Neural cell (in vitro differentiated cells): ENCODE measurements around the gene TEKT2. TPM values are rescaled to one million over a fixed set of nuclear protein-coding genes. Genes with fewer than 3 reads are reported as not detected.

Source experiments
- H2AFZ ChIP-seq: fragments of 200-600, 300-800 bp; sonication (generic), shearing (Covaris generic); 2 replicates; pipeline ENCODE4 v1.6.0; 2014; ENCODE audit warnings: low read depth, mild to moderate bottlenecking, antibody characterized with exemption, low read length, moderate library complexity
- H3F3A ChIP-seq: fragments of 200-600 bp; shearing (Covaris generic); 2 replicates; pipeline ENCODE4 v1.6.1; 2016; ENCODE audit warnings: mild to moderate bottlenecking, moderate library complexity, mixed read lengths, antibody characterized with exemption, low read length; ENCODE audit not compliant: insufficient read depth, poor library complexity, severe bottlenecking
- H3K27ac ChIP-seq: fragments of 200-600, 300-800 bp; sonication (generic), shearing (Covaris generic); 2 replicates; pipeline ENCODE4 v1.5.1; 2014; ENCODE audit warnings: mild to moderate bottlenecking, low read length, moderate library complexity
- H3K27me3 ChIP-seq: fragments of 300-800, 200-600 bp; sonication (generic), shearing (Covaris generic); 2 replicates; pipeline ENCODE4 v1.6.0; 2014; ENCODE audit warnings: mild to moderate bottlenecking, low read depth, low read length, moderate library complexity; ENCODE audit not compliant: insufficient read depth
- H3K36me3 ChIP-seq: fragments of 300-800, 200-600 bp; sonication (generic), shearing (Covaris generic); 2 replicates; pipeline ENCODE4 v1.5.1; 2014; ENCODE audit warnings: mild to moderate bottlenecking, antibody characterized with exemption, low read length, moderate library complexity; ENCODE audit not compliant: insufficient read depth
- H3K4me2 ChIP-seq: fragments of 300-800, 200-600 bp; sonication (generic), shearing (Covaris generic); 2 replicates; pipeline ENCODE4 v1.6.0; 2014; ENCODE audit warnings: mild to moderate bottlenecking, low read length
- H3K4me3 ChIP-seq: fragments of 300-800, 200-600 bp; sonication (generic), shearing (Covaris generic); 2 replicates; pipeline ENCODE4 v1.5.1; 2014; ENCODE audit warnings: mild to moderate bottlenecking, low read length, moderate library complexity
- H3K79me2 ChIP-seq: fragments of 200-600 bp; shearing (Covaris generic); replicated peaks from 2 replicates; pipeline ENCODE4 v1.6.0; 2014; ENCODE audit warnings: mild to moderate bottlenecking, low read length, moderate library complexity; ENCODE audit not compliant: insufficient read depth
- H3K9ac ChIP-seq: fragments of 300-800, 200-600 bp; sonication (generic), shearing (Covaris generic); 2 replicates; pipeline ENCODE4 v1.6.1; 2016; ENCODE audit warnings: mild to moderate bottlenecking, low read length, mixed read lengths
- H3K9me2 ChIP-seq: fragments of 200-600 bp; shearing (Covaris generic); 2 replicates; pipeline ENCODE4 v1.6.1; 2016; ENCODE audit warnings: mild to moderate bottlenecking, low read length, mixed read lengths; ENCODE audit not compliant: insufficient read depth
- H3K9me3 ChIP-seq: fragments of 200-600, 300-800 bp; sonication (generic), shearing (Covaris generic); 2 replicates; pipeline ENCODE4 v1.6.1; 2016; ENCODE audit warnings: mild to moderate bottlenecking, mixed run types, low read length, moderate library complexity, mixed read lengths
- H4K20me1 ChIP-seq: fragments of 200-600 bp; shearing (Covaris generic); 2 replicates; pipeline ENCODE4 v1.6.1; 2016; ENCODE audit warnings: mild to moderate bottlenecking, mixed run types; ENCODE audit not compliant: insufficient read depth
- EP300 ChIP-seq: fragments of 450-650 bp; conservative IDR thresholded peaks from 2 replicates; pipeline ENCODE4 v1.6.1; 2014; ENCODE audit warnings: antibody characterized with exemption, mild to moderate bottlenecking, moderate library complexity; ENCODE audit not compliant: poor library complexity, severe bottlenecking
- EZH2 ChIP-seq: fragments of 200-600, 300-800 bp; shearing (Covaris generic), sonication (generic); IDR thresholded peaks from 2 replicates; pipeline ENCODE4 v1.6.1; 2014; ENCODE audit warnings: antibody characterized with exemption, low read length, borderline replicate concordance, mild to moderate bottlenecking; ENCODE audit not compliant: insufficient read depth, poor library complexity, severe bottlenecking
- MXI1 ChIP-seq: fragments of 450-650 bp; conservative IDR thresholded peaks from 2 replicates; pipeline ENCODE4 v1.6.1; 2014; ENCODE audit warnings: antibody characterized with exemption, mild to moderate bottlenecking; ENCODE audit not compliant: poor library complexity, severe bottlenecking
- POLR2AphosphoS5 ChIP-seq: IDR thresholded peaks from 2 replicates; pipeline ENCODE4 v1.6.1; 2012
- RAD21 ChIP-seq: fragments of 450-650 bp; conservative IDR thresholded peaks from 2 replicates; pipeline ENCODE4 v1.6.1; 2014; ENCODE audit warnings: antibody characterized with exemption, mild to moderate bottlenecking, moderate library complexity
- SMC3 ChIP-seq: fragments of 450-650 bp; conservative IDR thresholded peaks from 2 replicates; pipeline ENCODE4 v1.6.1; 2014; ENCODE audit warnings: antibody characterized with exemption, mild to moderate bottlenecking, moderate library complexity; ENCODE audit not compliant: poor library complexity
- TAF1 ChIP-seq: IDR thresholded peaks from 2 replicates; pipeline ENCODE4 v1.6.1; 2012; ENCODE audit warnings: low read depth
- polyA plus RNA-seq: library from polyadenylated mRNA; depleted of rRNA; stranded (reverse); fragments of >200 nt; gene quantifications from 2 replicates; pipeline ENCODE4 v1.2.3, GENCODE V29; 2014
- TF ChIP-seq, protein P1 (sequence below): fragments of 450-650 bp; IDR thresholded peaks from 2 replicates; pipeline ENCODE4 v1.5.1; 2014; ENCODE audit warnings: antibody characterized with exemption, mild to moderate bottlenecking, moderate library complexity; ENCODE audit not compliant: poor library complexity, severe bottlenecking
- TF ChIP-seq, protein P2 (sequence below): IDR thresholded peaks from 2 replicates; pipeline ENCODE4 v1.6.1; 2012; ENCODE audit warnings: borderline replicate concordance

Gene TEKT2
- polyA plus RNA-seq, 1 donor from 2014 or later, result 32.1 TPM

DNA sequence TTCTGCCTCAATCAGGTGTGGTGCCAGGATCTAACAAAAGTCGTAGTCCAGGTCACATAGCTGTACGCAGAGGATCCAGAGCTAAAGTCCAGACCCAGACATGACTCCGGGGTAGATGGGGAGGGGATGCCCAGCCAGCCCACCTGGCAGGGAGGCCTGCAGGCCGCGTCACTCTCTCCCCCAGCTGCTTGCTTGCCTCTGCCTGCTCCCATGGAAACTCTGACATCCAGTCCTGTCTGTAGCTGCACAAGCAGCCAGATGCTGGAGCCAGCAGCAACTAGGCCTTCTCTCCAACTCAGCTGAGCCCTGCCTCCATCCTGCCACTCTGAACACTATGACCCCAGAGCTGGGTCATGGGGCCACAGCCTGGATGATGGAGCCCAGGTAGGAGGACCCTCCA is 33.0 kb downstream of the TEKT2 start:
- Histone ChIP-seq H3K36me3 (no peaks in the 10 kb centered on the region), H3K27ac (no peak overlapping the region), H4K20me1 (no peaks in the 10 kb centered on the region), H3K4me2 (no peak overlapping the region), H2AFZ (no peak overlapping the region), H3K9me2 (no peaks in the 10 kb centered on the region), H3F3A (no peaks in the 10 kb centered on the region), H3K27me3 (no peaks in the 10 kb centered on the region), H3K4me3 (no peak overlapping the region), H3K79me2 (no peaks in the 10 kb centered on the region), H3K9ac (no peak overlapping the region), H3K9me3 (no peaks in the 10 kb centered on the region)
- no peak for TF ChIP-seq TAF1
- no peak for TF ChIP-seq EZH2
- TF ChIP-seq EP300, result no peak

DNA sequence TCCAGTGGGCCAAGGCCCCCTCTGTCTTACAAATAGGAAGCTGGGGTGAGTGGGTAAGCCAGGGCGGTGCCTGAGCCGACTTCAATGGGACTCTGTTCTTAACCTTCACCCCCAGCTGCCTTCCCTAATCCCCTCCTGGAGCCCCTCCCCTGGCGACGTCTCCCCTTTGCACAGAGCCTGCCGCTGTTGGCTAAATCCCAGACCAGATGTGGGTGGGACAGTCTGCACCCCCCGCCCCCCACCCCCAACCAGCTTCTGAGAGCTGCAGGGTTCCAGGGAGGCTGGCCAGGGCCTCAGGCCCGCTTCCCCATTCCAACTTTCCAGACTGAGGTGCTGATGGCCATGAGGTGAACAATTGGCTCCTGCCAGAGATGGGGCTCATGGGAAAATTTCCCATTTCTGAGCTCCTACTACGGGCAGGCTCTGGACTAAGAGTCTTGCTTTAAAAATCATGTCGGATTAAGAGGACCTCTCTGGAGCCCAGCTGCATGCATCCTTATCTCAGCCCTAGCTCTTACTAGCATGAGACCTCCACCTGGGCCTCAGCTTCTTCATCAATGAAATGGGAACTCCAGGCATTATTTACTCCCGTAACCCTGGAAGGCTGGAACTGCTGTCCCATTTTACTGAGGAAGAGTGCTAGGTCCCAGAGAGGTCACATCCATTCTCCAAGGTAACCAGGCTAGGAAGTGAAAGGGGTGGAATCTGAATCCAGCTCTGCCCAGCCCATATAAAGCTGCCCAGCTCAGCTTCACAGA is 34.7 kb downstream of the TEKT2 start:
- no peaks in the 10 kb centered on the region for H3K36me3 ChIP-seq
- H3K9me3 ChIP-seq, result no peaks in the 10 kb centered on the region
- H2AFZ ChIP-seq, result no peak overlapping the region
- H3K9ac ChIP-seq, result no peak overlapping the region
- H4K20me1 ChIP-seq, result no peaks in the 10 kb centered on the region
- no peaks in the 10 kb centered on the region for H3F3A ChIP-seq
- no peaks in the 10 kb centered on the region for H3K79me2 ChIP-seq
- H3K9me2 ChIP-seq, result no peaks in the 10 kb centered on the region
- H3K4me2 ChIP-seq, result no peak overlapping the region
- no peak overlapping the region for H3K27ac ChIP-seq
- H3K4me3 ChIP-seq, result no peak overlapping the region
- TF ChIP-seq EZH2 (no peak), TAF1 (no peak), RAD21 (no peak), SMC3 (no peak), EP300 (no peak), MXI1 (no peak), POLR2AphosphoS5 (no peak)
- TF ChIP-seq, protein P1, sequence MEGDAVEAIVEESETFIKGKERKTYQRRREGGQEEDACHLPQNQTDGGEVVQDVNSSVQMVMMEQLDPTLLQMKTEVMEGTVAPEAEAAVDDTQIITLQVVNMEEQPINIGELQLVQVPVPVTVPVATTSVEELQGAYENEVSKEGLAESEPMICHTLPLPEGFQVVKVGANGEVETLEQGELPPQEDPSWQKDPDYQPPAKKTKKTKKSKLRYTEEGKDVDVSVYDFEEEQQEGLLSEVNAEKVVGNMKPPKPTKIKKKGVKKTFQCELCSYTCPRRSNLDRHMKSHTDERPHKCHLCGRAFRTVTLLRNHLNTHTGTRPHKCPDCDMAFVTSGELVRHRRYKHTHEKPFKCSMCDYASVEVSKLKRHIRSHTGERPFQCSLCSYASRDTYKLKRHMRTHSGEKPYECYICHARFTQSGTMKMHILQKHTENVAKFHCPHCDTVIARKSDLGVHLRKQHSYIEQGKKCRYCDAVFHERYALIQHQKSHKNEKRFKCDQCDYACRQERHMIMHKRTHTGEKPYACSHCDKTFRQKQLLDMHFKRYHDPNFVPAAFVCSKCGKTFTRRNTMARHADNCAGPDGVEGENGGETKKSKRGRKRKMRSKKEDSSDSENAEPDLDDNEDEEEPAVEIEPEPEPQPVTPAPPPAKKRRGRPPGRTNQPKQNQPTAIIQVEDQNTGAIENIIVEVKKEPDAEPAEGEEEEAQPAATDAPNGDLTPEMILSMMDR, result no peak
- TF ChIP-seq, protein P2, sequence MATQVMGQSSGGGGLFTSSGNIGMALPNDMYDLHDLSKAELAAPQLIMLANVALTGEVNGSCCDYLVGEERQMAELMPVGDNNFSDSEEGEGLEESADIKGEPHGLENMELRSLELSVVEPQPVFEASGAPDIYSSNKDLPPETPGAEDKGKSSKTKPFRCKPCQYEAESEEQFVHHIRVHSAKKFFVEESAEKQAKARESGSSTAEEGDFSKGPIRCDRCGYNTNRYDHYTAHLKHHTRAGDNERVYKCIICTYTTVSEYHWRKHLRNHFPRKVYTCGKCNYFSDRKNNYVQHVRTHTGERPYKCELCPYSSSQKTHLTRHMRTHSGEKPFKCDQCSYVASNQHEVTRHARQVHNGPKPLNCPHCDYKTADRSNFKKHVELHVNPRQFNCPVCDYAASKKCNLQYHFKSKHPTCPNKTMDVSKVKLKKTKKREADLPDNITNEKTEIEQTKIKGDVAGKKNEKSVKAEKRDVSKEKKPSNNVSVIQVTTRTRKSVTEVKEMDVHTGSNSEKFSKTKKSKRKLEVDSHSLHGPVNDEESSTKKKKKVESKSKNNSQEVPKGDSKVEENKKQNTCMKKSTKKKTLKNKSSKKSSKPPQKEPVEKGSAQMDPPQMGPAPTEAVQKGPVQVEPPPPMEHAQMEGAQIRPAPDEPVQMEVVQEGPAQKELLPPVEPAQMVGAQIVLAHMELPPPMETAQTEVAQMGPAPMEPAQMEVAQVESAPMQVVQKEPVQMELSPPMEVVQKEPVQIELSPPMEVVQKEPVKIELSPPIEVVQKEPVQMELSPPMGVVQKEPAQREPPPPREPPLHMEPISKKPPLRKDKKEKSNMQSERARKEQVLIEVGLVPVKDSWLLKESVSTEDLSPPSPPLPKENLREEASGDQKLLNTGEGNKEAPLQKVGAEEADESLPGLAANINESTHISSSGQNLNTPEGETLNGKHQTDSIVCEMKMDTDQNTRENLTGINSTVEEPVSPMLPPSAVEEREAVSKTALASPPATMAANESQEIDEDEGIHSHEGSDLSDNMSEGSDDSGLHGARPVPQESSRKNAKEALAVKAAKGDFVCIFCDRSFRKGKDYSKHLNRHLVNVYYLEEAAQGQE, result no peak
- H3K27me3 ChIP-seq, result peaks cover 15% of the 10 kb centered on the region
